ENCODE results near the gene GLIPR1L1.

The GLIPR1L1 gene
- 0 reads per million in 3 donors for total RNA-seq

DNA sequence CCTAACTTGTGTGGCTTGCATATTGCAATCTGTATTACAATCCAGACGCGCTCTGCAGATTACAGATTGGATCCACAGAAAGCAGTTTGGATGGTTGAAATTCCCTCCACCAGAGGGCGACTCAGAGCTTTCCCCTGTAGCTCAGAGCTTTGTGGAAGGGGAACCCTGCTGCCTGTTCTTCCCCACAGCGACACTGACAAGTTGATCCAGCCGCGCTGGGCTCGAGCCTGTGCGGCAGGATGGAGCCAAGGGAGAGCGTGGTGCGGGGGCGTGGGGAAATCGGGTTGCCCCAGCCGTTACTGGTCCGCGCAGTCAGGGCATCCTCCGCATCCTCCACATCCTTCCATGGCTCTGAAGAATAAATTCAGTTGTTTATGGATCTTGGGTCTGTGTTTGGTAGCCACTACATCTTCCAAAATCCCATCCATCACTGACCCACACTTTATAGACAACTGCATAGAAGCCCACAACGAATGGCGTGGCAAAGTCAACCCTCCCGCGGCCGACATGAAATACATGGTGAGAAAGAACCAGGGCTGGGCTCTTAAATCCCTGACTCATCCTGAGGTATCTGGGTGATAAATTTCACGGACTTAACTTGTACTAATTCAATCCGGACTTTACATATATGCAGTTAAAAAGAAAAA is at the start of gene GLIPR1L1:
TSS of gene GLIPR1L1 (plus strand) at position 287 of the 647 bp plus-strand sequence. CDS start at position 346, 59 bp downstream.
- H3K27me3 ChIP-seq (replicated peaks; ENCODE audit: control insufficient read depth, insufficient read depth, low read length, poor library complexity, severe bottlenecking) = no peaks in the 10 kb centered on the region
- H3K36me3 ChIP-seq (ENCODE audit: control insufficient read depth, insufficient read depth, low read length) = no peaks in the 10 kb centered on the region
- no peaks in the 10 kb centered on the region for H3K9me3 ChIP-seq (ENCODE audit: control insufficient read depth, low read length)
- H3K27ac ChIP-seq (ENCODE audit: insufficient read depth, low read length, poor library complexity, severe bottlenecking) = no peak within 1 kb of the TSS
- H3K4me3 ChIP-seq (ENCODE audit: insufficient read depth, low read depth, low read length, poor library complexity, severe bottlenecking) = peak within 1 kb of the TSS; percentile 29
- H3K4me1 ChIP-seq (ENCODE audit: control insufficient read depth, insufficient read depth, low read length, poor library complexity, severe bottlenecking) = peaks cover 4% of the 10 kb centered on the region
- DNase-seq = peak; percentile 57 to 71 (median 61)

DNA sequence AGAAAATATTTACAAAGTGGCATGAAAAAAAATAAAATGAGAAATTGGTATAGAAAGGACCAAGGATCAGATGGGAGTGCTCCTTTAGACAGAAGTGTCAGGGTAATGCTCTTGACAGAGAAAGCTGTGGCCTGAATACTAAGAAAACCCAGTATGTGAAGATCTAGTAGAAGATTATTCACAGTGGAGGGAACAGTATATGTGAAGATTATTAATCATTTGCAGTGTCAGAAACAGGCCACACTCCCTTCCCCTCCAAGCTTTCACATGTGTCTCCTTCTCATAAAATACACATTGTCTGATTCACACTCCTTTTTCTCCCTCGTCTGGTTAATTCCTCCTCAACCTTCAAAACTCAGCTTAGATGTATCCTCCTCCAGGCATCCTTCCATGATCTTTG is 45.6 kb upstream of the GLIPR1L1 start:
- H3K9me3 ChIP-seq (ENCODE audit: control insufficient read depth, low read length) = no peaks in the 10 kb centered on the region
- H3K27ac ChIP-seq (ENCODE audit: insufficient read depth, low read length, poor library complexity, severe bottlenecking) = no peak overlapping the region
- H3K4me1 ChIP-seq (ENCODE audit: control insufficient read depth, insufficient read depth, low read length, poor library complexity, severe bottlenecking) = no peaks in the 10 kb centered on the region
- DNase-seq = no peak
- no peaks in the 10 kb centered on the region for H3K36me3 ChIP-seq (ENCODE audit: control insufficient read depth, insufficient read depth, low read length)
- H3K27me3 ChIP-seq (replicated peaks; ENCODE audit: control insufficient read depth, insufficient read depth, low read length, poor library complexity, severe bottlenecking) = no peaks in the 10 kb centered on the region
- no peak overlapping the region for H3K4me3 ChIP-seq (ENCODE audit: insufficient read depth, low read depth, low read length, poor library complexity, severe bottlenecking)

DNA sequence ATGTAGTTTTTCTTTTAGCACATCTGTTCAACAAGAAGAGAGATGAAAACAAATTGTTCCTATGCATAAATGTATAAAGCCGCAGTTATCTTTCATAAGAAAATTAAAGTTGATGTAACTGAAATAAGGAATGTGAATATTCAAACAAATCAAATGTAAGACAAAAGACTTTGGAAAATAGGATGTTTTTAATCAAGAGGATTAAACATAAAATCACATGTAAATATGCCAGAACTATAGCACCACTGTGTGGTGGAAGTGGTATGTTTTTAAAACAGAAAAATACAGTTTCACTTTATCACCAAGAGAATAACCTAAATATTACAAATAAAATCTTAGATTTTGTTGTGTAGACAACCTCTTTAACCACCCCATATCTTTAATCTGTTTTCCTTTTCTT is 44.7 kb upstream of the GLIPR1L1 start:
- H3K4me3 ChIP-seq (ENCODE audit: insufficient read depth, low read depth, low read length, poor library complexity, severe bottlenecking) = no peak overlapping the region
- no peaks in the 10 kb centered on the region for H3K4me1 ChIP-seq (ENCODE audit: control insufficient read depth, insufficient read depth, low read length, poor library complexity, severe bottlenecking)
- H3K9me3 ChIP-seq (ENCODE audit: control insufficient read depth, low read length) = no peaks in the 10 kb centered on the region
- no peaks in the 10 kb centered on the region for H3K36me3 ChIP-seq (ENCODE audit: control insufficient read depth, insufficient read depth, low read length)
- H3K27me3 ChIP-seq (replicated peaks; ENCODE audit: control insufficient read depth, insufficient read depth, low read length, poor library complexity, severe bottlenecking) = no peaks in the 10 kb centered on the region
- no peak overlapping the region for H3K27ac ChIP-seq (ENCODE audit: insufficient read depth, low read length, poor library complexity, severe bottlenecking)
- no peak for DNase-seq

- no peaks in the 10 kb centered on the region for H3K27me3 ChIP-seq (replicated peaks; ENCODE audit: control insufficient read depth, insufficient read depth, low read length, poor library complexity, severe bottlenecking)
- H3K27ac ChIP-seq (ENCODE audit: insufficient read depth, low read length, poor library complexity, severe bottlenecking) = no peak overlapping the region
- H3K36me3 ChIP-seq (ENCODE audit: control insufficient read depth, insufficient read depth, low read length) = no peaks in the 10 kb centered on the region
- H3K9me3 ChIP-seq (ENCODE audit: control insufficient read depth, low read length) = no peaks in the 10 kb centered on the region
- no peak for DNase-seq
- H3K4me3 ChIP-seq (ENCODE audit: insufficient read depth, low read depth, low read length, poor library complexity, severe bottlenecking) = no peak overlapping the region
- no peaks in the 10 kb centered on the region for H3K4me1 ChIP-seq (ENCODE audit: control insufficient read depth, insufficient read depth, low read length, poor library complexity, severe bottlenecking)
These were observed 43.5 kb upstream of the GLIPR1L1 start for GRCh38 chr12:75291014-75291413.

GRCh38 chr12:75294336-75294735 is 40.1 kb upstream of the GLIPR1L1 start:
- H3K4me3 ChIP-seq (ENCODE audit: insufficient read depth, low read depth, low read length, poor library complexity, severe bottlenecking) = no peak overlapping the region
- no peak overlapping the region for H3K27ac ChIP-seq (ENCODE audit: insufficient read depth, low read length, poor library complexity, severe bottlenecking)
- no peaks in the 10 kb centered on the region for H3K4me1 ChIP-seq (ENCODE audit: control insufficient read depth, insufficient read depth, low read length, poor library complexity, severe bottlenecking)
- H3K36me3 ChIP-seq (ENCODE audit: control insufficient read depth, insufficient read depth, low read length) = no peaks in the 10 kb centered on the region
- no peaks in the 10 kb centered on the region for H3K9me3 ChIP-seq (ENCODE audit: control insufficient read depth, low read length)
- no peak for DNase-seq
- no peaks in the 10 kb centered on the region for H3K27me3 ChIP-seq (replicated peaks; ENCODE audit: control insufficient read depth, insufficient read depth, low read length, poor library complexity, severe bottlenecking)

GRCh38 chr12:75294797-75295196 is 39.7 kb upstream of the GLIPR1L1 start:
- H3K27me3 ChIP-seq (replicated peaks; ENCODE audit: control insufficient read depth, insufficient read depth, low read length, poor library complexity, severe bottlenecking) = no peaks in the 10 kb centered on the region
- H3K4me1 ChIP-seq (ENCODE audit: control insufficient read depth, insufficient read depth, low read length, poor library complexity, severe bottlenecking) = no peaks in the 10 kb centered on the region
- DNase-seq = no peak
- H3K27ac ChIP-seq (ENCODE audit: insufficient read depth, low read length, poor library complexity, severe bottlenecking) = no peak overlapping the region
- H3K4me3 ChIP-seq (ENCODE audit: insufficient read depth, low read depth, low read length, poor library complexity, severe bottlenecking) = no peak overlapping the region
- no peaks in the 10 kb centered on the region for H3K36me3 ChIP-seq (ENCODE audit: control insufficient read depth, insufficient read depth, low read length)
- no peaks in the 10 kb centered on the region for H3K9me3 ChIP-seq (ENCODE audit: control insufficient read depth, low read length)

DNA sequence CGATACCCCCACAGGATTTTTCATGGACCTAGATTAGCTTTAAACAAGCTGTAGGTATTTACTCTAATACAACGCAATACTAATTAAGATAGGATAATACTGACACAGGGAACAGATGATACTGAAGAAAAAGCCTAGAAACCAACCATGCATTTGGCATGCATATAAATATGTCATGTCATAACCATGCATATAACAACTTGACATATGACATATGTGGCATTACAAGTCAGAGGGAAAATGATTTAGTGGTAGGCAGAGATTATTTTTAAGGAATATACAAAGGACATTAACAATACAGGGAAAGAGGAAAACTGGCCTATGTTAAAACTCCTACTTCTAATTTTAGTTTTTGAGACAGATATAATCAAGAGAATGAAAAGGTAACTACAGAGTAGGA is 32.2 kb upstream of the GLIPR1L1 start:
- DNase-seq = no peak
- no peak overlapping the region for H3K4me3 ChIP-seq (ENCODE audit: insufficient read depth, low read depth, low read length, poor library complexity, severe bottlenecking)
- H3K4me1 ChIP-seq (ENCODE audit: control insufficient read depth, insufficient read depth, low read length, poor library complexity, severe bottlenecking) = no peaks in the 10 kb centered on the region
- no peak overlapping the region for H3K27ac ChIP-seq (ENCODE audit: insufficient read depth, low read length, poor library complexity, severe bottlenecking)
- H3K27me3 ChIP-seq (replicated peaks; ENCODE audit: control insufficient read depth, insufficient read depth, low read length, poor library complexity, severe bottlenecking) = no peaks in the 10 kb centered on the region
- H3K9me3 ChIP-seq (ENCODE audit: control insufficient read depth, low read length) = no peaks in the 10 kb centered on the region
- no peaks in the 10 kb centered on the region for H3K36me3 ChIP-seq (ENCODE audit: control insufficient read depth, insufficient read depth, low read length)

DNA sequence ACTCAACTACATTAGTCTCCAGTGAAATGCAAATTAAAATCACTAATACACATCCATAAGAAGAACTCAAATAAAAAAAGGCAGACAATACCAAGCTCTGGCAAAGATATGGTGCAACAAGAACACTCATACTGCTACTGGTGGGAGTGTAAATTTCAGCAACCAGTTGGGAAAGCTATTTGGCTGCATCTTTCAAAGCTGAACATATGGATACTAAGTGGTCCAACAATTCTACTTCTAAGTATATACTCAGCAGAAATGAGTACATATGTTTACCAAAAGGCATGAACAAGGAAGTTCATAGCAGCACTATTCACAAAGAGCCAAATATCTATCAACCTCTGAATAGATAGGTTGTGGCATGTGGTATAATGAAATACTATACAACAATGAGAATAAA is 31.7 kb upstream of the GLIPR1L1 start:
- Histone ChIP-seq H3K4me3 (ENCODE audit: insufficient read depth, low read depth, low read length, poor library complexity, severe bottlenecking) (no peak overlapping the region), H3K4me1 (ENCODE audit: control insufficient read depth, insufficient read depth, low read length, poor library complexity, severe bottlenecking) (no peaks in the 10 kb centered on the region), H3K27ac (ENCODE audit: insufficient read depth, low read length, poor library complexity, severe bottlenecking) (no peak overlapping the region), H3K9me3 (ENCODE audit: control insufficient read depth, low read length) (no peaks in the 10 kb centered on the region), H3K36me3 (ENCODE audit: control insufficient read depth, insufficient read depth, low read length) (no peaks in the 10 kb centered on the region), H3K27me3 (replicated peaks; ENCODE audit: control insufficient read depth, insufficient read depth, low read length, poor library complexity, severe bottlenecking) (no peaks in the 10 kb centered on the region)
- no peak for DNase-seq

DNA sequence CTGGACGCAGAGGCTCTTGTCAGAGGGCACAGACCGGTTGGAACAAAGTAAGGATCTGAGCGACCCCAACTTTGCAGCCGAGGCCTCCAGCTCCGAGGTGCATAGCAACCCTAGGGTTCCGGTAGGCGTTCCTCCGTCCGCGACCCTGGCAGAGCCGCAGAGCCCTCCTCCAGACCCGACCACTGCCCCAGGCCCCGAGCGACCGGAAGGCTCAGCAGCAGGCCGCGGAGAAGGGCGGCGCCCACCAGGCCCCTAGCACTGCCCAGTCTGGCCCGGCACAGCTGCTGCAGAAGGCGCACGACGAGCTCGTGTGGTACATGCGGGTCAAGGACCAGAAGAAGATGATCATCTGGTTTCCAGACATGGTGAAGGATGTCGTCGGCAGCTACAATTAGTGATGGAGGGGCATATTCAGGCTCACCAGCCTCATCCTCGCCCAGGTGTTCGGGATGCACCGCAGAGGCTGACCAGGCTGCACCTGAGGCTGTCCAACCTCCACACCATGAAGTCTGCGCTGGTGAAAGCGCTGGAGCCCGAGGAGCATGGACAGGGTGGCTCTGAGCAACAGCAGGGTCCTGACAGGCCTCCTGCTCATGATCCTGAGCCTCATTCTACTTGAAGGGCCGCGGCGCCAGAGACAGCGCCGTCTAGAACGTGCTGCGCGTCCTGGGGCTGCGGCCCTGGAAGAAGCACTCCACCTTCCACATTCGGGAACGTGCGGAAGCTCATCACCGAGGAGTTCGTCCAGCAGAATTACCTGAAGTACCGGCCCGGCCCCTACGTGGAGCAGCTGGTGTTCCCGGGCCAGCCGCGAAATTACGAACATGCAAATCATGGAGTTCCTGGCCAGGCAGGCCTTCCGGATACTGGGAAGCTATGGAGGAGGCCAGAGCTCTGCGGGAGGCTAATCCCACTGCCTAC is 28.8 kb upstream of the GLIPR1L1 start:
- no peaks in the 10 kb centered on the region for H3K27me3 ChIP-seq (replicated peaks; ENCODE audit: control insufficient read depth, insufficient read depth, low read length, poor library complexity, severe bottlenecking)
- no peaks in the 10 kb centered on the region for H3K36me3 ChIP-seq (ENCODE audit: control insufficient read depth, insufficient read depth, low read length)
- H3K27ac ChIP-seq (ENCODE audit: insufficient read depth, low read length, poor library complexity, severe bottlenecking) = no peak overlapping the region
- no peak overlapping the region for H3K4me3 ChIP-seq (ENCODE audit: insufficient read depth, low read depth, low read length, poor library complexity, severe bottlenecking)
- H3K4me1 ChIP-seq (ENCODE audit: control insufficient read depth, insufficient read depth, low read length, poor library complexity, severe bottlenecking) = no peaks in the 10 kb centered on the region
- H3K9me3 ChIP-seq (ENCODE audit: control insufficient read depth, low read length) = no peaks in the 10 kb centered on the region
- DNase-seq = no peak

- H3K36me3 ChIP-seq (ENCODE audit: control insufficient read depth, insufficient read depth, low read length) = no peaks in the 10 kb centered on the region
- DNase-seq = no peak
- H3K4me3 ChIP-seq (ENCODE audit: insufficient read depth, low read depth, low read length, poor library complexity, severe bottlenecking) = no peak overlapping the region
- H3K9me3 ChIP-seq (ENCODE audit: control insufficient read depth, low read length) = no peaks in the 10 kb centered on the region
- no peaks in the 10 kb centered on the region for H3K4me1 ChIP-seq (ENCODE audit: control insufficient read depth, insufficient read depth, low read length, poor library complexity, severe bottlenecking)
- no peaks in the 10 kb centered on the region for H3K27me3 ChIP-seq (replicated peaks; ENCODE audit: control insufficient read depth, insufficient read depth, low read length, poor library complexity, severe bottlenecking)
- H3K27ac ChIP-seq (ENCODE audit: insufficient read depth, low read length, poor library complexity, severe bottlenecking) = no peak overlapping the region
These were observed 26.2 kb upstream of the GLIPR1L1 start for GRCh38 chr12:75308279-75308678.
